Measurements from ENCODE around the gene CREB3L4. TPM values are rescaled to one million over a fixed set of nuclear protein-coding genes. Genes with fewer than 3 reads are reported as not detected.
A peak's percentile ranks its signal among the peaks of the same experiment; 100 is the strongest.

Gene CREB3L4
- 4.3 and 11.1 TPM in 2 replicates for total RNA-seq (2014; rRNA removed; shearing (Covaris generic))
- 3.6 and 4.4 TPM in 2 replicates for polyA plus RNA-seq (2016; fragmentation: Nextera tagmentation; extraction: Ambion mirVana)

GRCh38 chr1:153967107-153967999 lies at the start of gene CREB3L4:
Gene CREB3L4 (plus strand): TSS chr1:153967902. CDS start chr1:153968526, 624 bp downstream.
- peaks cover 34% of the 10 kb centered on the region for H3K79me2 ChIP-seq (ENCODE audit: insufficient read depth)
- 1 to 2% methylated on average over 60 of the region's 60 CpGs for WGBS, 2 experiments (ENCODE audit: low coverage in 1 of 2, low lambda C conversion rate in 2 of 2, missing lambda C conversion rate in 2 of 2)
- H3K27me3 ChIP-seq (replicated peaks; ENCODE audit: insufficient read depth) = no peaks in the 10 kb centered on the region
- peak within 1 kb of the TSS; percentile 87 for H3K27ac ChIP-seq
- H3K9me2 ChIP-seq (ENCODE audit: insufficient read depth) = no peaks in the 10 kb centered on the region
- peaks cover 17% of the 10 kb centered on the region for H3F3A ChIP-seq (ENCODE audit: insufficient read depth)
- peak within 1 kb of the TSS; percentile 91 for H3K4me3 ChIP-seq
- H3K4me1 ChIP-seq (ENCODE audit: insufficient read depth) = peaks cover 21% of the 10 kb centered on the region
- H3K36me3 ChIP-seq (ENCODE audit: low read depth) = no peaks in the 10 kb centered on the region
- H3K9ac ChIP-seq = peak within 1 kb of the TSS; percentile 85
- peak within 1 kb of the TSS; percentile 96 for H3K4me2 ChIP-seq (ENCODE audit: unreplicated experiment)
- in situ Hi-C loops (cut with MboI) = no loop called here
- peak; percentile 98 for DNase-seq
- peak within 1 kb of the TSS; percentile 94 for H2AFZ ChIP-seq
- TF ChIP-seq EZH2phosphoT487 (IDR thresholded peaks at IDR 0.05; ENCODE audit: insufficient read depth, low read depth) (no peak), EZH2 (IDR thresholded peaks at IDR 0.05; ENCODE audit: insufficient read depth, poor library complexity, severe bottlenecking) (no peak)
- no peaks in the 10 kb centered on the region for H4K20me1 ChIP-seq (ENCODE audit: insufficient read depth)
- H3K9me3 ChIP-seq (ENCODE audit: low read depth) = no peaks in the 10 kb centered on the region

GRCh38 chr1:153919876-153920852 lies 47.5 kb upstream of the CREB3L4 start:
- H3K4me1 ChIP-seq (ENCODE audit: insufficient read depth) = peaks cover 30% of the 10 kb centered on the region
- DNase-seq = peak; percentile 52
- H3K9ac ChIP-seq = peak overlapping the region; percentile 84; the same call in 1 of the 2 replicates
- no peaks in the 10 kb centered on the region for H3K27me3 ChIP-seq (replicated peaks; ENCODE audit: insufficient read depth)
- no peaks in the 10 kb centered on the region for H3K9me2 ChIP-seq (ENCODE audit: insufficient read depth)
- H4K20me1 ChIP-seq (ENCODE audit: insufficient read depth) = peaks cover 23% of the 10 kb centered on the region
- H2AFZ ChIP-seq = no peak overlapping the region
- peaks cover 71% of the 10 kb centered on the region for H3K79me2 ChIP-seq (ENCODE audit: insufficient read depth)
- H3K4me3 ChIP-seq = peak overlapping the region; percentile 96
- in situ Hi-C loops (cut with MboI) = no loop called here
- no peaks in the 10 kb centered on the region for H3K36me3 ChIP-seq (ENCODE audit: low read depth)
- no peak for TF ChIP-seq EZH2phosphoT487 (IDR thresholded peaks at IDR 0.05; ENCODE audit: insufficient read depth, low read depth)
- no peak for TF ChIP-seq EZH2 (IDR thresholded peaks at IDR 0.05; ENCODE audit: insufficient read depth, poor library complexity, severe bottlenecking)
- H3F3A ChIP-seq (ENCODE audit: insufficient read depth) = peaks cover 41% of the 10 kb centered on the region
- peak overlapping the region; percentile 88 for H3K4me2 ChIP-seq (ENCODE audit: unreplicated experiment)
- 27 to 28% methylated on average over 4 of the region's 4 CpGs for WGBS, 2 experiments (ENCODE audit: low coverage in 1 of 2, low lambda C conversion rate in 2 of 2, missing lambda C conversion rate in 2 of 2)
- H3K9me3 ChIP-seq (ENCODE audit: low read depth) = no peaks in the 10 kb centered on the region
- H3K27ac ChIP-seq = peak overlapping the region; percentile 16; the same call in 1 of the 2 replicates

GRCh38 chr1:153921080-153921802 lies 46.5 kb upstream of the CREB3L4 start:
- H3K4me1 ChIP-seq (ENCODE audit: insufficient read depth) = peaks cover 30% of the 10 kb centered on the region
- peaks cover 60% of the 10 kb centered on the region for H3K79me2 ChIP-seq (ENCODE audit: insufficient read depth)
- peak overlapping the region; percentile 88 for H3K4me2 ChIP-seq (ENCODE audit: unreplicated experiment)
- no peaks in the 10 kb centered on the region for H3K9me2 ChIP-seq (ENCODE audit: insufficient read depth)
- H3K4me3 ChIP-seq = peak overlapping the region; percentile 96
- H3F3A ChIP-seq (ENCODE audit: insufficient read depth) = peaks cover 41% of the 10 kb centered on the region
- no peak for TF ChIP-seq EZH2 (IDR thresholded peaks at IDR 0.05; ENCODE audit: insufficient read depth, poor library complexity, severe bottlenecking)
- TF ChIP-seq EZH2phosphoT487 (IDR thresholded peaks at IDR 0.05; ENCODE audit: insufficient read depth, low read depth) = no peak
- peaks cover 23% of the 10 kb centered on the region for H4K20me1 ChIP-seq (ENCODE audit: insufficient read depth)
- no peaks in the 10 kb centered on the region for H3K27me3 ChIP-seq (replicated peaks; ENCODE audit: insufficient read depth)
- in situ Hi-C loops (cut with MboI) = no loop called here
- H3K36me3 ChIP-seq (ENCODE audit: low read depth) = no peaks in the 10 kb centered on the region
- H3K9ac ChIP-seq = peak overlapping the region; percentile 84
- H2AFZ ChIP-seq = no peak overlapping the region
- H3K9me3 ChIP-seq (ENCODE audit: low read depth) = no peaks in the 10 kb centered on the region
- H3K27ac ChIP-seq = no peak overlapping the region
- DNase-seq = peak; percentile 16
- 6 to 15% methylated on average over 3 of the region's 3 CpGs for WGBS, 2 experiments (ENCODE audit: low coverage in 1 of 2, low lambda C conversion rate in 2 of 2, missing lambda C conversion rate in 2 of 2)

Measured in GM23248 (cell line).